ENCODE results near the gene AGAP2.

GRCh38 chr12:57767876-57768275, 29.3 kb upstream of the AGAP2 start:
- no peak for TF ChIP-seq POLR2A (IDR thresholded peaks at IDR 0.05; ENCODE audit: low read depth, low read length)
- no peak for TF ChIP-seq POLR2AphosphoS5 (IDR thresholded peaks at IDR 0.05; ENCODE audit: low read depth, low read length)
- TF ChIP-seq TAF1 (IDR thresholded peaks at IDR 0.05; ENCODE audit: borderline replicate concordance, low read depth, low read length) = no peak

Measured in GM12892 (cell line).